ENCODE data around the gene ASCL5. TPM values are rescaled to one million over a fixed set of nuclear protein-coding genes. Genes with fewer than 3 reads are reported as not detected.

The ASCL5 gene
- total RNA-seq, 4 donors from 2014 or later, result not detected

DNA sequence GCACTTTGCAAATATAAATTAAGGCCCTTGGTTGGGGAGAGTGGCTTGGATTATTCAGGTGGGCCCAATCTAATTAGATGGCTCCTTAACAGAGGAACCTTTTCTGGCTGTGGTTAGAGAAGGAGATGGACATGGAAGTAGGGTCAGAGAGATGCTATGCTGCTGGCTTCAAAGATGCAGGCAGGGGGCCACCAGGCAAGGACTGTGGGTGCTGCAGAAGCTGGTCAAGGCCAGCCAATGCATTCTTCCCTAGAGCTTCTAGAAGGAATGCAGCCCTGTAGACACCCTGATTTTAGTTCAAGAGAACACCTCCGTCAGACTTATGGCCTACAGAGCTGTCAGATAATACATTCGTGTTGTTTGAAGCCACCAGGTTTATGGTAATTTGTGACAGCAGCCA is 31.0 kb upstream of the ASCL5 start:
- no peak for ATAC-seq
- WGBS, 2 donors (ENCODE audit: low coverage in 1 of 2), result 100% methylated on average over 1 of the region's 2 CpGs; no CpG with 5 or more reads in 1 of the 2 donors
- H3K27me3 ChIP-seq, result no peaks in the 10 kb centered on the region
- no peaks in the 10 kb centered on the region for H3K9me3 ChIP-seq
- no peak overlapping the region for H3K27ac ChIP-seq
- no peak for TF ChIP-seq CTCF (IDR thresholded peaks at IDR 0.05)
- TF ChIP-seq POLR2AphosphoS5 (IDR thresholded peaks at IDR 0.05), result no peak
- no peak for TF ChIP-seq EP300 (IDR thresholded peaks at IDR 0.05)
- no peak for TF ChIP-seq POLR2A (IDR thresholded peaks at IDR 0.05)
- H3K4me3 ChIP-seq, result no peak overlapping the region
- peaks cover 0 to 18% (median 8%) of the 10 kb centered on the region in 3 donors for H3K4me1 ChIP-seq
- H3K36me3 ChIP-seq, result no peaks in the 10 kb centered on the region

- H3K27me3 ChIP-seq, result no peaks in the 10 kb centered on the region
- no peak overlapping the region for H3K4me3 ChIP-seq
- no peak overlapping the region for H3K27ac ChIP-seq
- H3K9me3 ChIP-seq, result no peaks in the 10 kb centered on the region
- TF ChIP-seq POLR2A (IDR thresholded peaks at IDR 0.05), result no peak
- no peak for TF ChIP-seq CTCF (IDR thresholded peaks at IDR 0.05)
- TF ChIP-seq POLR2AphosphoS5 (IDR thresholded peaks at IDR 0.05), result no peak
- no peak for TF ChIP-seq EP300 (IDR thresholded peaks at IDR 0.05)
- no peak for ATAC-seq
- H3K4me1 ChIP-seq, result peaks cover 0 to 25% (median 8%) of the 10 kb centered on the region in 3 donors
- peaks cover 0 to 1% of the 10 kb centered on the region in 2 donors for H3K36me3 ChIP-seq
These were observed 29.8 kb upstream of the ASCL5 start for GRCh38 chr1:201156819-201157218.

GRCh38 chr1:201156346-201156745 is 29.4 kb upstream of the ASCL5 start:
- Histone ChIP-seq H3K4me1 (peaks cover 0 to 25% (median 8%) of the 10 kb centered on the region in 3 donors), H3K4me3 (no peak overlapping the region), H3K9me3 (no peaks in the 10 kb centered on the region), H3K27me3 (no peaks in the 10 kb centered on the region), H3K36me3 (peaks cover 0 to 6% of the 10 kb centered on the region in 2 donors), H3K27ac (no peak overlapping the region)
- WGBS, 2 donors (ENCODE audit: low coverage in 1 of 2), result 72 to 91% methylated on average over 3 of the region's 3 CpGs
- TF ChIP-seq CTCF (IDR thresholded peaks at IDR 0.05) (no peak), POLR2AphosphoS5 (IDR thresholded peaks at IDR 0.05) (no peak), POLR2A (IDR thresholded peaks at IDR 0.05) (no peak), EP300 (IDR thresholded peaks at IDR 0.05) (no peak)
- ATAC-seq, result no peak

DNA sequence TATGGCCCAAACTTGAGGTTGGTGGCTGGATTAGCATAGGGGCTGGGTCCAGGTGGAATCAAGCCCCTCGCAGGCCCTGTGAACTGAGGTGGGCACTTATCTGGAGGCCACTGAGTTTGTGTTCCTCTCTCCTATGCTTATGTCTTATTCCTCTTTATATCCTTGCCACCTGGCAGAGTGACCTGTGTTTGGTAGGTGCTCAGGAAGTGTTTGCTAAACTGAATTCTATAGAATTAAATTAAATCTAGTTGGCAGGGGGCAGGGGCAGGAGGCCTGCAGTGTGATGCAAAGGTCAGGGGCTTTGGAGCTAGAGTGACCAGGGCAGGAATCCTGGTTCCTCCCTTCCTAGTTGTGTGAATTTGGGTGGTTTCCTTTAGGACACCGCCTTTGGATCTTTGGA is 28.4 kb upstream of the ASCL5 start:
- H3K9me3 ChIP-seq, result no peaks in the 10 kb centered on the region
- H3K27me3 ChIP-seq, result no peaks in the 10 kb centered on the region
- peaks cover 0 to 16% of the 10 kb centered on the region in 2 donors for H3K36me3 ChIP-seq
- H3K4me1 ChIP-seq, result peaks cover 0 to 25% (median 8%) of the 10 kb centered on the region in 3 donors
- ATAC-seq, result no peak
- H3K27ac ChIP-seq, result no peak overlapping the region
- 90 to 100% methylated on average over 1 of the region's 2 CpGs for WGBS, 2 donors (ENCODE audit: low coverage in 1 of 2)
- TF ChIP-seq POLR2AphosphoS5 (IDR thresholded peaks at IDR 0.05) (no peak), POLR2A (IDR thresholded peaks at IDR 0.05) (no peak), CTCF (IDR thresholded peaks at IDR 0.05) (no peak), EP300 (IDR thresholded peaks at IDR 0.05) (no peak)
- no peak overlapping the region for H3K4me3 ChIP-seq

DNA sequence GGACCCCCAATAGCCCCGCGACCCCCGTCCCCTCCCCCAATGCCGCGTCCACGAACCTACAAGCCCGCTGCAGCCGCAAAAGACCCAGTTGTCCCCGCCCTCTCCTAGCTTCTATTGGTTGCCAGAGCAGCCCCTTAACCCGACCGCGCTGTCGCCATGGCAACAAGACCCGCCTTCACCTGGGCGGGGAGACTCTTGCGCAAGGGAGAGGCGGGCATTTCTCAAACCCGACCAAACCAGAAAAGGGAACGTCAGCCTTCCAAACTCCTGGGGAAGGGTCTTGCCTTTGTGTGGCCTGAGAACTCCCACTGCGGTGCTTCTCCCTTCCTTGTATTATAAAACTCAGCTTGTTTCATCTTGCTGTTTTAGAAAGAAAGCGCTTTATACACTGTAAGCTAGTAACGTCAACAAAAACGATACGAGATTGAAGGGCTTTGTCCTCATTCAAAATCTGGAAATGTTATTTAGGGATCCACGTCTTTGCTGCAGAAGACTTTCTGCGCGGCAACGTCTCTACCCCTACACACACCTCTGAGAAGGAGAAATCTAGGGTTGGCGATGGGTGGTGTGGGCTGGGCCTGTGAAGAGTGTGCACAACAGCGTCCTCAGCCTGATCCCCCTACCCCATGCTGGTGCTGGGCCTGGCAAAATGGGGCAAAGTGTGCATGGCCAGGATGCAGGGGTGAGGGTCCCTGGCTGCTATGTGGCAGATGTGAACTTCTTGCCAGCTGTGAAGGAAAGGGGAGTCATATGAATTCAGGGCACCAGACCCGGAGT is 27.6 kb upstream of the ASCL5 start, which contains the start of gene TMEM9:
TSS of gene TMEM9 (minus strand) at position 86 of the 777 bp plus-strand sequence. CDS start 551 bp downstream, outside the sequence.
- H3K36me3 ChIP-seq, result peaks cover 0 to 24% of the 10 kb centered on the region in 2 donors
- peak; percentile 98 for ATAC-seq
- no peaks in the 10 kb centered on the region for H3K9me3 ChIP-seq
- WGBS, 2 donors (ENCODE audit: low coverage in 1 of 2), result 15 to 20% methylated on average over 6 to 8 of the region's 31 CpGs
- TF ChIP-seq CTCF (IDR thresholded peaks at IDR 0.05), result no peak
- TF ChIP-seq EP300 (IDR thresholded peaks at IDR 0.05), result no peak
- no peak for TF ChIP-seq POLR2A (IDR thresholded peaks at IDR 0.05)
- peak; percentile 39 for TF ChIP-seq POLR2AphosphoS5 (IDR thresholded peaks at IDR 0.05)
- H3K27me3 ChIP-seq, result no peaks in the 10 kb centered on the region
- H3K4me3 ChIP-seq, result peak within 1 kb of the TSS; percentile 50 to 77
- H3K27ac ChIP-seq, result peak within 1 kb of the TSS in 3 of 4 donors; percentile 75 to 84 (median 82)
- H3K4me1 ChIP-seq, result peaks cover 0 to 25% (median 8%) of the 10 kb centered on the region in 3 donors
